ENCODE measurements around the gene SWAP70.

DNA sequence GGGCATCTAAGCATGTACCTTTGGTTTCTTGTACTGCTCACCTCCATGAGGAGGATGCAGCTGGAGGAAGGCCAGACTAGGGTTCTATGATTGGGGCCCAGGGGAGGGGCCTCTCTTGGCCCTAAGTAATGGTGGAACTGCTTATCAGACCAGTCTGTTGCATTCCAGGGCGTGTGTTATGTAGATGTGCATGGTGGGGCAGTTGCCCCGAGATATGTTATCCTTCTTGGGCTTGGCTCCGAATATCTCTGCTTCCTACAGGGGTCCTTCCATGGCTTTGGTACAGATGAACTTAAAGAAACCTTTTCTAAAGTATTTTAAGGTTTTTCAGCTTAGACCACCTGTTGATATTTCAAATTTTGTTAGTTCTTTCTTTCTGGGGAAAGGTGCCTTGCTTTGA, 126.0 kb downstream of the SWAP70 start:
- TF ChIP-seq CTCF (IDR thresholded peaks at IDR 0.05) (no peak), POLR2A (IDR thresholded peaks at IDR 0.05) (no peak)
